Right cardiac atrium (tissue), 5 donors: ENCODE data around the gene TMEM184A. TPM values are rescaled to one million over a fixed set of nuclear protein-coding genes. Genes with fewer than 3 reads are reported as not detected.
"Not testable (repeated sequence)": the region's sequence is repeated elsewhere in the genome, so short reads cannot be mapped to it uniquely, and the experiment has no call there.

Experiments used
- ATAC-seq, 2 donors: fragments of 200-7000 bp; cut with Tn5 transposase; one replicate each; pipeline versions ENCODE4 v1.8.0 to v1.9.1; 2020; ENCODE audit warnings: moderate library complexity in 2 of 2, mild to moderate bottlenecking in 1 of 2
- DNase-seq, 3 donors: peaks; one replicate each; pipeline ENCODE4 v3.0.0-alpha.2; 2020
- H3K27ac ChIP-seq: one replicate; pipeline ENCODE4 v1.5.1; 2013; ENCODE audit warnings: mild to moderate bottlenecking, low read length, control low read depth, moderate library complexity
- H3K27me3 ChIP-seq: one replicate; pipeline ENCODE4 v1.6.1; 2013; ENCODE audit not compliant: control insufficient read depth, insufficient read depth
- H3K4me1 ChIP-seq: one replicate; pipeline ENCODE4 v1.6.1; 2013; ENCODE audit warnings: low read length; ENCODE audit not compliant: control insufficient read depth, insufficient read depth
- H3K4me3 ChIP-seq: one replicate; pipeline ENCODE4 v1.5.1; 2013; ENCODE audit warnings: low read length, control low read depth
- H3K9me3 ChIP-seq: one replicate; pipeline ENCODE4 v1.6.1; 2013; ENCODE audit warnings: low read length; ENCODE audit not compliant: control insufficient read depth
- WGBS: extraction: QIAGEN DNeasy Blood & Tissue Kit; methylation state at CpG from one replicate; pipeline ENCODE4 v1.1.7; 2013; 5-methylcytosine and 5-hydroxymethylcytosine counted together
- intact Hi-C, 4 donors: fragments of 100-400 bp; cut with DNase I; formaldehyde crosslinking; loops; one replicate each; pipeline versions ENCODE4 v1.11.0 to v1.14.0; 2022 to 2023
- polyA plus RNA-seq: library from polyadenylated mRNA; stranded (reverse); fragments of 200-250 nt; gene quantifications from one replicate; pipeline ENCODE4 v1.2.3, GENCODE V29; 2013
- total RNA-seq, 4 donors: library from RNA; stranded (reverse); fragmentation: NEBNext Ultra II Directional; extraction: Animal tissue kit (Norgen Biotek cat#: 25700); gene quantifications; one replicate each; pipeline ENCODE4 v1.2.1, GENCODE V29; 2021
- donor health status: healthy with polysubstance abuse.
- donor health status: DM: no; HTN: yes; CAD: no.
- donor health status: DM: no; HTN: no; CAD: no.
- donor health status: DM: no; HTN: yes; CAD: no; lungs with severe emphysema.
- donor health status: DM: yes; HTN: yes; CAD: no.

TMEM184A gene
- total and polyA plus RNA-seq, 5 donors, result 0.26 to 0.62 (median 0.44) TPM; not detected in 1

DNA sequence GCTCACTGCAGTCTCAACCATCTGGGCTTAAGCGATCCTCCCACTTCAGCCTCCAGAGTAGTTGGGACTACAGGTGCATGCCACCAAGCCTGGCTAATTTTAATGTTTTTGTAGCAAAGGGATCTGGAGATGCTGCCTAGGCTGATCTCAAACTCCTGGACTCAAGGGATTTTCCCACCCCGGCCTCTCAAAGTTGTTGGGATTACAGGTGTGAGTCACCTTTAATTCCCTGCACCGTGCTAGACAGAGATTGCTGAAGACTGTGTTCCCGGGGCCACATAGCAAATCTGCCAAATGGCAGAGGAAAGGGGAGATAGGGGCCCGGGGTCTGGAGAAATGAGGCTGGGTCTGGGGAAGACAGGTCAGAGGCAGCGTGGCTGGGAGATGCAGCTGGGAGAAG lies 34.5 kb upstream of the TMEM184A start:
- no peaks in the 10 kb centered on the region for H3K9me3 ChIP-seq
- ATAC-seq (no peak), DNase-seq (peak in 2 of 3 donors; percentile 13 to 23)
- H3K27ac ChIP-seq, result no peak overlapping the region
- WGBS, result 73% methylated on average over 6 of the region's 6 CpGs
- intact Hi-C loops, result no loop called here
- no peak overlapping the region for H3K4me3 ChIP-seq
- H3K27me3 ChIP-seq, result no peaks in the 10 kb centered on the region
- H3K4me1 ChIP-seq, result no peaks in the 10 kb centered on the region

DNA sequence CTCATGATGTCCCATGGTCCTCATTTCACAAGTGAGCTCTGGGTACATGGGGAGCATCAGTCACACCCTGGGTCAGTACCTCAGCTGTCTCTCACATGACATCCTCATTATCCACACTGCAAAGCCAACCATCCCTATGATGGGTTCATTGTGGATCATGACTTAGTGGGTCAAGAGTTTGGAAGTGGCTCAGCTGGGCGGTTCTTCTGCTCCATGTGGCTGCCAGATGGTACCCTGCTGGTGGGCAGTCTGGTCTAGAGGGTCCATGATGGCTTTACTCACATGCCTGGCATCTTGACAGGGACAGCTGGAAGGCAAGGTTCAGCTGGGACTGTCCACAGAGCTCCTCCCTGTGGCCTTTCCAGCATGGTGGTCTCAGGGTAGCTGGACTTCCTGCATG lies 33.0 kb upstream of the TMEM184A start:
- no peak for ATAC-seq
- DNase-seq, result peak in 1 of 3 donors; percentile 15
- no peaks in the 10 kb centered on the region for H3K4me1 ChIP-seq
- H3K27me3 ChIP-seq, result no peaks in the 10 kb centered on the region
- no peak overlapping the region for H3K27ac ChIP-seq
- intact Hi-C loops, result loop anchor here in 1 of 4 donors (10.0 kb wide), 1 partner anchor 616 kb away; no protein-coding TSS in a partner anchor
- H3K9me3 ChIP-seq, result no peaks in the 10 kb centered on the region
- 95% methylated on average over 1 of the region's 1 CpG for WGBS
- no peak overlapping the region for H3K4me3 ChIP-seq

- H3K27me3 ChIP-seq, result no peaks in the 10 kb centered on the region
- 87% methylated on average over 12 of the region's 12 CpGs for WGBS
Measured at GRCh38 chr7:1587738-1588137, 31.7 kb upstream of the TMEM184A start.

GRCh38 chr7:1586827-1587705 lies 31.1 kb upstream of the TMEM184A start:
- whole genome bisulfite sequencing, result 58% methylated on average over 42 of the region's 42 CpGs
- intact Hi-C loops, result loop anchor here in 1 of 4 donors (10.0 kb wide), 1 partner anchor 618 kb away; no protein-coding TSS in a partner anchor
- H3K4me3 ChIP-seq, result no peak overlapping the region
- H3K27ac ChIP-seq, result no peak overlapping the region
- no peaks in the 10 kb centered on the region for H3K4me1 ChIP-seq
- no peaks in the 10 kb centered on the region for H3K27me3 ChIP-seq
- no peaks in the 10 kb centered on the region for H3K9me3 ChIP-seq
- peak in 1 of 3 donors; percentile 47 for DNase-seq
- peak in 1 of 2 donors; percentile 16 for ATAC-seq

More at GRCh38 chr7:1587738-1588137, 31.7 kb upstream of the TMEM184A start:
- DNase-seq (no peak), ATAC-seq (no peak)
- H3K27ac ChIP-seq, result no peak overlapping the region
- intact Hi-C loops, result loop anchor here in 1 of 4 donors (10.0 kb wide), 1 partner anchor 617 kb away; no protein-coding TSS in a partner anchor
- no peaks in the 10 kb centered on the region for H3K9me3 ChIP-seq
- H3K4me1 ChIP-seq, result no peaks in the 10 kb centered on the region
- H3K4me3 ChIP-seq, result no peak overlapping the region

GRCh38 chr7:1586126-1586826 lies 30.3 kb upstream of the TMEM184A start:
- DNase-seq (peak in 1 of 3 donors; percentile 51), ATAC-seq (no peak)
- no peaks in the 10 kb centered on the region for H3K4me1 ChIP-seq
- WGBS, result 85% methylated on average over 34 of the region's 34 CpGs
- H3K4me3 ChIP-seq, result no peak overlapping the region
- H3K27ac ChIP-seq, result no peak overlapping the region
- H3K27me3 ChIP-seq, result no peaks in the 10 kb centered on the region
- H3K9me3 ChIP-seq, result no peaks in the 10 kb centered on the region
- intact Hi-C loops, result loop anchor here in 1 of 4 donors (10.0 kb wide), 1 partner anchor 619 kb away; no protein-coding TSS in a partner anchor

DNA sequence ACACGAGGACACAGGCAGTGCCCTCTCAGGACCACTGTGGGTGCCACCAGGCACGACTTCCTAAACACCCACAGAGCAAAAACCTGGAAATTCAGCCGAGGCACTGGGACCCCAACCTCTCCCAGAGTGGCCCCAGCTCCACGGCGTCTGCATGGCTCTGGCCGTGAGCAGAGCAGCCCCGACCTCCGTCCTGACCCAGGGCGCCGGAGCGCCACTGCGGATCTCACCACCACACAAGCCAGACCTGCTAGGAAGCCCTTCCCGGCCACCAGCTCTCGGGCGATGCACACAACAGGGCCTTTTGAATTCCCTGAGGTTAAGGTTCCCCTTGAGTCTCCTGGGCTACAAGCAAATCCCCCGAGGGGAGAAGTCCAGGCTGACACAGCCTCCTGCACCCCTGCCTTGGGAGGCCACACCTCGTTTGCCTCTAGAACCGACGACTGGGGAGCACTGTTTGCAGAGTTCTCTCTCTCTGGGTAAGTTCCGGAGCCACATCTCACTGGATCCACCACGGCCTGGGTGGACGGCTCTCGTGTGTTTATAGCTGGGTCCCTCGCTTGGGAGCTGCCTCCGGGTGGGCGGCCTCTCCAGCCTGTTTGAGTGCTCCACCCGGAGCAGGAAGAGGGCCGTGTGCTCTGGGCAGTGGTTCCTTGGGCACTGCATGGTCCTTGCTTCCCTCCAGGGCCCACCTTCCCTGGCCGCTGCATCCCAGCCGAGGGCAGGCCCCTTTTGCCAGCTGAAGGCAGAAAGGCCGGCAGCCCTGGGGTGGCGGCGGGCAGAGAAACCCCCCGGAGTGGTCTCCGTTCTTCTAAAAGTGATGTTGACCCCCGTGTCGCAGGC lies 29.4 kb upstream of the TMEM184A start:
- DNase-seq, result peak in 1 of 3 donors; percentile 35
- WGBS, result 89% methylated on average over 37 of the region's 37 CpGs
- intact Hi-C loops, result loop anchor here in 1 of 4 donors (10.0 kb wide), 1 partner anchor 619 kb away; no protein-coding TSS in a partner anchor
- Histone ChIP-seq H3K27ac (no peak overlapping the region), H3K9me3 (no peaks in the 10 kb centered on the region), H3K4me3 (no peak overlapping the region), H3K27me3 (no peaks in the 10 kb centered on the region), H3K4me1 (no peaks in the 10 kb centered on the region)
- ATAC-seq, result no peak

GRCh38 chr7:1584700-1585099 lies 28.7 kb upstream of the TMEM184A start:
- WGBS, result 88% methylated on average over 18 of the region's 18 CpGs
- ATAC-seq, result no peak
- Histone ChIP-seq H3K4me3 (no peak overlapping the region), H3K27me3 (no peaks in the 10 kb centered on the region), H3K27ac (no peak overlapping the region), H3K4me1 (no peaks in the 10 kb centered on the region), H3K9me3 (no peaks in the 10 kb centered on the region)
- peak in 2 of 3 donors; percentile 27 to 38 for DNase-seq
- intact Hi-C loops, result loop anchor here in 1 of 4 donors (10.0 kb wide), 1 partner anchor 620 kb away; no protein-coding TSS in a partner anchor

- not testable (repeated sequence) for H3K27me3 ChIP-seq, H3K9me3 ChIP-seq, H3K4me3 ChIP-seq, H3K27ac ChIP-seq, ATAC-seq, H3K4me1 ChIP-seq
- DNase-seq, result peak in 2 of 3 donors; percentile 20
- 86% methylated on average over 19 of the region's 19 CpGs for WGBS
- intact Hi-C loops, result loop anchor here in 1 of 4 donors (10.0 kb wide), 1 partner anchor 621 kb away; no protein-coding TSS in a partner anchor
Measured at GRCh38 chr7:1583241-1583930, 27.4 kb upstream of the TMEM184A start.

DNA sequence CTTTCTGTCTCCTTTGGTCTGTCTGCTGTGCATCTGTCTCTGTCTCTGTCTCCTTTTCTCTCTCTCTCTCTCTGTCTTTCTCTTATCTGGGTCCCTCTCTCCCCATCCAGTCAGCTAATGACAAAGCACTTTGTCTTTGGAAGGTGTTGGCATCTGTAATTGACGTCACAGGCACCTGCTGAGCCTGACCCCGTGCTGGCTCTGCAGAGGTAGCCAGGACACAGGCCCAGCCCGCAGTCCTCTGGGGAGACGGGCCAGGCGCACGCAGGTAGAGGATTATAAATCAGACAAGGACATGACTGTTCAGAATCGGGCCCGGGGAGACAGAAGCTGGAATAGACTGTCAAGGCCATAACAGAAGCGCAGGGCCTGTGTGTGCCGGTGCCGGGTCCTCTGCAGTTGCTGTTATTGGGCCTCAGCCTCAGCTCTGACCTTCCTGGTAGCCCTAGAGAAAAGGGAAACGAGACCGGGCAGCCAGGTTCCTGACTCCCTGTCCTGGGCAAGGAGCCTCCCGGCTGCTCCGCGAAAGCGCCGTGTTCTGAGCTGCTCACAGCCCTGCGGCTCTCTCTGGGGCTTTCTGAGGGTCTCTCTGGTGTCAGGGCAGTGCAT lies 24.5 kb upstream of the TMEM184A start:
- ATAC-seq (peak in 1 of 2 donors; percentile 71), DNase-seq (peak in 1 of 3 donors; percentile 47)
- intact Hi-C loops, result loop anchor here in 1 of 4 donors (10.0 kb wide), 1 partner anchor 624 kb away; no protein-coding TSS in a partner anchor
- 79% methylated on average over 19 of the region's 19 CpGs for WGBS
- Histone ChIP-seq H3K4me1 (no peaks in the 10 kb centered on the region), H3K9me3 (no peaks in the 10 kb centered on the region), H3K4me3 (no peak overlapping the region), H3K27ac (no peak overlapping the region), H3K27me3 (no peaks in the 10 kb centered on the region)
